HEK293 (cell line): ENCODE measurements around the gene LMOD3.
A peak's percentile ranks its signal among the peaks of the same experiment; 100 is the strongest.

ENCODE experiments used
- CTCF ChIA-PET: fragments of 350-600 bp; formaldehyde crosslinking; extraction: SDS; loops from one replicate; lab custom pipeline; 2021; ENCODE audit warnings: antibody characterized with exemption; lab: Yijun Ruan, JAX
- POLR2A ChIA-PET: fragments of 300-600 bp; formaldehyde crosslinking; extraction: SDS; loops from one replicate; lab custom pipeline; 2020; ENCODE audit warnings: antibody characterized with exemption, inconsistent platforms; lab: Yijun Ruan, JAX
- H3K27ac ChIP-seq: fragments of 200-500 bp; sonication (Bioruptor generic); 2 replicates; pipeline ENCODE4 v1.5.1; 2014; ENCODE audit warnings: low read depth, low read length, control low read depth, inconsistent platforms; ENCODE audit errors: extremely low read depth
- H3K36me3 ChIP-seq, 2 experiments: fragments of 200-500 bp in 1 of 2; sonication (Bioruptor generic) in 1 of 2; 1 replicate in 1 of 2; 2 replicates in 1 of 2; pipeline ENCODE4 v1.5.1; 2014 to 2017; ENCODE audit warnings: inconsistent platforms in 2 of 2, low read length in 2 of 2; ENCODE audit not compliant: control insufficient read depth in 2 of 2, insufficient read depth in 1 of 2
- H3K4me1 ChIP-seq: fragments of 200-500 bp; sonication (Bioruptor generic); 2 replicates; pipeline ENCODE4 v1.5.1; 2014; ENCODE audit warnings: mild to moderate bottlenecking, low read length, inconsistent platforms; ENCODE audit not compliant: control insufficient read depth, insufficient read depth
- H3K4me3 ChIP-seq: 2 replicates; pipeline ENCODE4 v1.5.1; 2011; ENCODE audit warnings: low read depth, mild to moderate bottlenecking, control low read depth, low read length, moderate library complexity
- H3K9me3 ChIP-seq: fragments of 200-500 bp; sonication (Bioruptor generic); 2 replicates; pipeline ENCODE4 v1.5.1; 2014; ENCODE audit warnings: low read depth, low read length, inconsistent platforms; ENCODE audit not compliant: control insufficient read depth, insufficient read depth
- BCL11A ChIP-seq: fragments of 450-650 bp; formaldehyde crosslinking; IDR thresholded peaks from 2 replicates; pipeline ENCODE4 v1.5.1; 2016; ENCODE audit warnings: low read depth, missing biosample characterization, missing genetic modification characterization
- FEZF1 ChIP-seq: fragments of 450-650 bp; formaldehyde crosslinking; IDR thresholded peaks from 2 replicates; pipeline ENCODE4 v1.5.1; 2016; ENCODE audit warnings: missing biosample characterization, missing genetic modification characterization
- GLIS2 ChIP-seq: fragments of 450-650 bp; formaldehyde crosslinking; IDR thresholded peaks from 2 replicates; pipeline ENCODE4 v1.5.1; 2016; ENCODE audit warnings: missing biosample characterization, missing genetic modification characterization
- KLF7 ChIP-seq: fragments of 450-650 bp; formaldehyde crosslinking; IDR thresholded peaks from 2 replicates; pipeline ENCODE4 v1.5.1; 2016; ENCODE audit warnings: missing biosample characterization, missing genetic modification characterization, borderline replicate concordance
- PRDM4 ChIP-seq: fragments of 450-650 bp; formaldehyde crosslinking; IDR thresholded peaks from 2 replicates; pipeline ENCODE4 v1.5.1; 2017; ENCODE audit warnings: missing biosample characterization, missing genetic modification characterization
- REST ChIP-seq: fragments of 450-650 bp; formaldehyde crosslinking; IDR thresholded peaks from 2 replicates; pipeline ENCODE4 v1.5.1; 2016; ENCODE audit warnings: missing biosample characterization, missing genetic modification characterization
- SALL2 ChIP-seq: fragments of 450-650 bp; formaldehyde crosslinking; IDR thresholded peaks from 2 replicates; pipeline ENCODE4 v1.5.0; 2017; ENCODE audit warnings: missing biosample characterization, mild to moderate bottlenecking, missing genetic modification characterization, borderline replicate concordance
- SETDB1 ChIP-seq: IDR thresholded peaks from one replicate; pipeline ENCODE4 v1.6.1; 2017; ENCODE audit warnings: mild to moderate bottlenecking, low read length, moderate library complexity, mixed read lengths; ENCODE audit not compliant: insufficient read length
- TCF7L2 ChIP-seq: IDR thresholded peaks from 2 replicates; pipeline ENCODE4 v1.6.1; 2011; ENCODE audit warnings: low read depth, mild to moderate bottlenecking, inconsistent platforms, low read length, moderate library complexity, borderline replicate concordance
- ZBTB11 ChIP-seq: fragments of 450-650 bp; formaldehyde crosslinking; conservative IDR thresholded peaks from 2 replicates; pipeline ENCODE4 v1.5.1; 2016; ENCODE audit warnings: low read depth, missing biosample characterization, missing genetic modification characterization
- ZBTB21 ChIP-seq: fragments of 450-650 bp; formaldehyde crosslinking; IDR thresholded peaks from 2 replicates; pipeline ENCODE4 v1.5.1; 2017; ENCODE audit warnings: missing biosample characterization, missing genetic modification characterization
- ZBTB44 ChIP-seq: fragments of 450-650 bp; IDR thresholded peaks from 2 replicates; pipeline ENCODE4 v1.5.1; 2018; ENCODE audit warnings: missing biosample characterization, mild to moderate bottlenecking, missing genetic modification characterization
- ZNF138 ChIP-seq: fragments of 450-650 bp; formaldehyde crosslinking; IDR thresholded peaks from 2 replicates; pipeline ENCODE4 v1.5.1; 2016; ENCODE audit warnings: missing biosample characterization, missing genetic modification characterization, borderline replicate concordance
- ZNF221 ChIP-seq: fragments of 450-650 bp; formaldehyde crosslinking; IDR thresholded peaks from 2 replicates; pipeline ENCODE4 v1.5.1; 2017; ENCODE audit warnings: missing biosample characterization, missing genetic modification characterization, borderline replicate concordance
- ZNF354C ChIP-seq: fragments of 450-650 bp; formaldehyde crosslinking; IDR thresholded peaks from 2 replicates; pipeline ENCODE4 v1.5.1; 2016; ENCODE audit warnings: missing biosample characterization, missing genetic modification characterization, low read depth, borderline replicate concordance
- ZNF513 ChIP-seq: fragments of 450-650 bp; IDR thresholded peaks from 2 replicates; pipeline ENCODE4 v1.5.1; 2018; ENCODE audit warnings: missing biosample characterization, missing genetic modification characterization
- ZNF549 ChIP-seq: fragments of 450-650 bp; IDR thresholded peaks from 2 replicates; pipeline ENCODE4 v1.5.1; 2018; ENCODE audit warnings: missing biosample characterization, missing genetic modification characterization, mild to moderate bottlenecking, inconsistent platforms, moderate library complexity
- ZNF561 ChIP-seq: fragments of 450-650 bp; IDR thresholded peaks from 2 replicates; pipeline ENCODE4 v1.5.1; 2018; ENCODE audit warnings: missing biosample characterization, missing genetic modification characterization, borderline replicate concordance
- ZNF623 ChIP-seq: fragments of 450-650 bp; formaldehyde crosslinking; IDR thresholded peaks from 2 replicates; pipeline ENCODE4 v1.5.1; 2016; ENCODE audit warnings: missing biosample characterization, missing genetic modification characterization
- ZNF664 ChIP-seq: fragments of 450-650 bp; formaldehyde crosslinking; IDR thresholded peaks from 2 replicates; pipeline ENCODE4 v1.5.1; 2016; ENCODE audit warnings: missing biosample characterization, missing genetic modification characterization
- ZNF776 ChIP-seq: fragments of 450-650 bp; formaldehyde crosslinking; IDR thresholded peaks from 2 replicates; pipeline ENCODE4 v1.5.0; 2017; ENCODE audit warnings: missing biosample characterization, missing genetic modification characterization, borderline replicate concordance
- ZNF843 ChIP-seq: fragments of 450-650 bp; formaldehyde crosslinking; IDR thresholded peaks from 2 replicates; pipeline ENCODE4 v1.5.1; 2016; ENCODE audit warnings: missing biosample characterization, missing genetic modification characterization
- ZXDB ChIP-seq: fragments of 450-650 bp; formaldehyde crosslinking; IDR thresholded peaks from 2 replicates; pipeline ENCODE4 v1.5.1; 2016; ENCODE audit warnings: missing biosample characterization, missing genetic modification characterization

LMOD3 gene

GRCh38 chr3:69172058-69172457, 49.7 kb upstream of the LMOD3 start (continued):
- TF ChIP-seq ZBTB44 (tag by site-specific recombination) = no peak
- no peak for TF ChIP-seq SETDB1
- TF ChIP-seq PRDM4 (tag by site-specific recombination) = peak; percentile 52; the same call in 1 of the 2 replicates
- TF ChIP-seq ZXDB = peak; percentile 60; the same call in 1 of the 2 replicates
- no peak for TF ChIP-seq ZBTB11
- no peak for TF ChIP-seq ZNF561 (tag by site-specific recombination)
- no peak for TF ChIP-seq GLIS2 (tag by site-specific recombination)
- TF ChIP-seq ZNF843 (tag by site-specific recombination) = peak; percentile 89
- peak; percentile 72; the same call in 1 of the 2 replicates for TF ChIP-seq TCF7L2
- TF ChIP-seq SALL2 (tag by site-specific recombination) = no peak
- TF ChIP-seq ZNF354C (tag by site-specific recombination) = no peak
- peak; percentile 80 for TF ChIP-seq FEZF1 (tag by site-specific recombination)
- TF ChIP-seq ZNF549 (tag by site-specific recombination) = no peak
- TF ChIP-seq ZNF513 (tag by site-specific recombination) = no peak
- TF ChIP-seq ZNF664 (tag by site-specific recombination) = peak; percentile 61; the same call in 1 of the 2 replicates
- no peak for TF ChIP-seq ZNF776 (tag by site-specific recombination)
- no peak for TF ChIP-seq BCL11A (tag by site-specific recombination)
- TF ChIP-seq ZNF138 = no peak
- TF ChIP-seq ZNF623 (tag by site-specific recombination) = no peak

GRCh38 chr3:69166446-69166845, 44.1 kb upstream of the LMOD3 start:
- Histone ChIP-seq H3K36me3 (peaks cover 0 to 5% of the 10 kb centered on the region in 2 experiments; a peak in 1 of 3 replicates), H3K4me3 (no peak overlapping the region), H3K27ac (no peak overlapping the region), H3K4me1 (peaks cover 2% of the 10 kb centered on the region), H3K9me3 (no peaks in the 10 kb centered on the region)
- TF ChIP-seq REST (tag by site-specific recombination) = no peak
- TF ChIP-seq ZNF221 (tag by site-specific recombination) = no peak
- TF ChIP-seq KLF7 (tag by site-specific recombination) = no peak
- no peak for TF ChIP-seq ZBTB21 (tag by site-specific recombination)
- ChIA-PET CTCF (interaction anchor here (1.3 to 1.5 kb wide), 2 partner anchors 140 to 259 kb away, joined by 3 to 13 read pairs; no protein-coding TSS in a partner anchor), POLR2A (no interaction called here)
